Spleen (tissue), 11 donors: ENCODE measurements around the gene STX8. TPM values are rescaled to one million over a fixed set of nuclear protein-coding genes. Genes with fewer than 3 reads are reported as not detected.

ENCODE experiments used
- DNase-seq: peaks from one replicate; pipeline ENCODE4 v3.0.0-alpha.2; 2020
- H3K27ac ChIP-seq, 8 donors: fragments of 200-600 bp; sonication (generic) in 7 of 8; 1 replicate in 4 of 8; 2 replicates in 4 of 8; pipeline versions ENCODE4 v1.5.0 to v1.8.0; 2016 to 2021; ENCODE audit warnings: inconsistent platforms in 4 of 8, mild to moderate bottlenecking in 4 of 8, moderate library complexity in 1 of 8
- H3K27me3 ChIP-seq, 7 donors: fragments of 200-600 bp; sonication (generic) in 6 of 7; replicated peaks in 1 of 7; 1 replicate in 4 of 7; 2 replicates in 3 of 7; pipeline versions ENCODE4 v1.5.0 to v1.8.0; 2016 to 2021; ENCODE audit warnings: inconsistent platforms in 3 of 7, mild to moderate bottlenecking in 1 of 7
- H3K36me3 ChIP-seq, 6 donors: fragments of 200-600 bp; sonication (generic) in 5 of 6; 1 replicate in 4 of 6; 2 replicates in 2 of 6; pipeline versions ENCODE4 v1.5.0 to v1.8.0; 2016 to 2021; ENCODE audit warnings: inconsistent platforms in 2 of 6
- H3K4me1 ChIP-seq, 6 donors: fragments of 200-600 bp; sonication (generic) in 5 of 6; 1 replicate in 3 of 6; 2 replicates in 3 of 6; pipeline versions ENCODE4 v1.5.0 to v1.8.0; 2016 to 2021; ENCODE audit warnings: inconsistent platforms in 3 of 6
- H3K4me3 ChIP-seq, 8 donors: fragments of 200-600 bp; sonication (generic) in 7 of 8; 1 replicate in 4 of 8; 2 replicates in 4 of 8; pipeline versions ENCODE4 v1.5.0 to v1.8.0; 2016 to 2021; ENCODE audit warnings: inconsistent platforms in 4 of 8, mild to moderate bottlenecking in 4 of 8, moderate library complexity in 2 of 8
- H3K9me3 ChIP-seq, 8 donors: fragments of 200-600 bp; sonication (generic) in 7 of 8; 1 replicate in 4 of 8; 2 replicates in 4 of 8; pipeline versions ENCODE4 v1.5.0 to v1.8.0; 2016 to 2021; ENCODE audit warnings: inconsistent platforms in 4 of 8
- POLR2A ChIP-seq, 3 donors: fragments of 450-650 bp; IDR thresholded peaks; one replicate each; pipeline ENCODE4 v1.5.1; 2017; ENCODE audit warnings: antibody characterized with exemption in 3 of 3, mild to moderate bottlenecking in 1 of 3
- POLR2AphosphoS5 ChIP-seq, 3 donors: sonication (generic); formaldehyde crosslinking; IDR thresholded peaks; one replicate each; pipeline ENCODE4 v1.5.1; 2017; ENCODE audit warnings: antibody characterized with exemption in 3 of 3
- WGBS, 5 donors: extraction: QIAGEN DNeasy Blood & Tissue Kit in 3 of 5; methylation state at CpG; one replicate each; pipeline versions ENCODE4 v1.1.5 to v1.1.7; 2013 to 2018; 5-methylcytosine and 5-hydroxymethylcytosine counted together
- intact Hi-C: fragments of 100-400 bp; cut with DNase I; formaldehyde crosslinking; loops from one replicate; pipeline ENCODE4 v1.15.0; 2023; ENCODE audit warnings: low total_unique reads
- polyA plus RNA-seq, 3 donors: library from polyadenylated mRNA; stranded (reverse); fragments of 200-250 nt; gene quantifications; one replicate each; pipeline ENCODE4 v1.2.1, GENCODE V29; 2013
- total RNA-seq, 7 donors: library from RNA; depleted of rRNA in 3 of 7; stranded (reverse); fragments of >200 nt in 3 of 7; fragmentation: NEBNext Ultra II Directional in 4 of 7; extraction: Animal tissue kit (Norgen Biotek cat#: 25700) in 4 of 7; gene quantifications; one replicate each; pipeline versions ENCODE4 v1.1.0 to v1.2.1, GENCODE V29; 2016 to 2021
- TF ChIP-seq, protein P1 (sequence below), 11 experiments: fragments of 200-600 bp in 7 of 11; fragments of 450-650 bp in 4 of 11; sonication (generic) in 4 of 11; IDR thresholded peaks in 8 of 11; conservative IDR thresholded peaks in 3 of 11; 1 replicate in 7 of 11; 2 replicates in 4 of 11; pipeline versions ENCODE4 v1.4.0 to v1.8.0; 2016 to 2021; ENCODE audit warnings: antibody characterized with exemption in 11 of 11, inconsistent platforms in 4 of 11, mild to moderate bottlenecking in 1 of 11
- donor health status: healthy with polysubstance abuse.
- donor health status: DM: no; HTN: no; CAD: no; lungs with moderate emphysema.
- donor health status: DM: no; HTN: no; CAD: no.
- donor health status: Bipolar disorder and iron deficiency.
- donor health status: healthy.
- donor health status: DM: no; HTN: no; CAD: no.
- donor health status: DM: yes; HTN: yes; CAD: no.

Gene STX8
- total and polyA plus RNA-seq, 10 donors: 37.3 to 59.8 (median 48.9) TPM

DNA sequence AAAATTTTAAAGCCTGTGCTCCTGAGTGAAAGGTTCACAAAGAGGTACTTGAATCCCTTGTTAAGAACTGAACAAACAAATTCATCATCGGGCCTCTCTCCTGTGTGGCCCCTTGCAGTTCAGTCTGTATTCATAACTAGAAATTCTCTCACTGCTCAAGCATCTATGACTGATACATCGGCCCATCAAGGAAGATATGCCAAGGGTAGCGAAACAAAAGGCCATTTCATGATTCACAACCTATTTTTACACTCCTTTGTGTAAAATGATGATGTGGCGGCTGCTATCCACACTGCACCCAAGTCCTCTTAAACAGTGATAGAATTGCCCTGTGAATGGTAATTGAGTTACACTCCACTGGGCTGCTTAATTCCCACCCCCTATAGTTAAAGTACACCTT, 204.6 kb downstream of the STX8 start:
- Histone ChIP-seq H3K9me3 (peaks cover 0 to 1% (median under 1%) of the 10 kb centered on the region in 8 donors), H3K27me3 (no peaks in the 10 kb centered on the region), H3K4me1 (peaks cover 0 to 14% (median 2%) of the 10 kb centered on the region in 6 donors), H3K4me3 (no peak overlapping the region), H3K36me3 (peaks cover 0 to 5% (median under 1%) of the 10 kb centered on the region in 6 donors), H3K27ac (no peak overlapping the region)
- 63 to 86% (median 79%) methylated on average over 4 of the region's 4 CpGs for WGBS, 5 donors
- intact Hi-C loops: no loop called here
- TF ChIP-seq POLR2A (IDR thresholded peaks at IDR 0.05) (no peak), POLR2AphosphoS5 (IDR thresholded peaks at IDR 0.05) (no peak)
- TF ChIP-seq, protein P1, sequence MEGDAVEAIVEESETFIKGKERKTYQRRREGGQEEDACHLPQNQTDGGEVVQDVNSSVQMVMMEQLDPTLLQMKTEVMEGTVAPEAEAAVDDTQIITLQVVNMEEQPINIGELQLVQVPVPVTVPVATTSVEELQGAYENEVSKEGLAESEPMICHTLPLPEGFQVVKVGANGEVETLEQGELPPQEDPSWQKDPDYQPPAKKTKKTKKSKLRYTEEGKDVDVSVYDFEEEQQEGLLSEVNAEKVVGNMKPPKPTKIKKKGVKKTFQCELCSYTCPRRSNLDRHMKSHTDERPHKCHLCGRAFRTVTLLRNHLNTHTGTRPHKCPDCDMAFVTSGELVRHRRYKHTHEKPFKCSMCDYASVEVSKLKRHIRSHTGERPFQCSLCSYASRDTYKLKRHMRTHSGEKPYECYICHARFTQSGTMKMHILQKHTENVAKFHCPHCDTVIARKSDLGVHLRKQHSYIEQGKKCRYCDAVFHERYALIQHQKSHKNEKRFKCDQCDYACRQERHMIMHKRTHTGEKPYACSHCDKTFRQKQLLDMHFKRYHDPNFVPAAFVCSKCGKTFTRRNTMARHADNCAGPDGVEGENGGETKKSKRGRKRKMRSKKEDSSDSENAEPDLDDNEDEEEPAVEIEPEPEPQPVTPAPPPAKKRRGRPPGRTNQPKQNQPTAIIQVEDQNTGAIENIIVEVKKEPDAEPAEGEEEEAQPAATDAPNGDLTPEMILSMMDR (IDR thresholded peaks at IDR 0.05 in 8 of 11, conservative IDR thresholded peaks at IDR 0.05 in 3 of 11): no peak
- DNase-seq: no peak

DNA sequence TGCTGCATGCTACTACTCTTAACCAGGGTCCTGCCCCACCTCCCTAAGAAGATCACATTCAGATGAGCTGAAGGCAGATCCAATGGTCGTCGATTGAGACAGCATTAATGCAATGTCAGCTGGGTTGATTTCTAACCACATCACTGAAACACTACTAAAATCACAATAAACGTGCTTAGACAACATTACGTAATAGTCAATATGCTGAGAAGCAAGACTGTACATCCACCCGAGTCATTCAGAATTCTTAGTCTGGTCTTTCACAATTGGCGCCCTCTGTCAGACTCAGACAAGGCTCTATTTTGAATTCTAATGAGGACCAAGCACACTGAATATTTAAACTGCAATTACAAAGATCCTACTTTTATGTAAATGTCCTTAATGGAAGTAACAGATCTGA, 205.2 kb downstream of the STX8 start:
- no peaks in the 10 kb centered on the region for H3K36me3 ChIP-seq
- no peaks in the 10 kb centered on the region for H3K9me3 ChIP-seq
- H3K27ac ChIP-seq: no peak overlapping the region
- no peak overlapping the region for H3K4me3 ChIP-seq
- H3K4me1 ChIP-seq: peaks cover 0 to 14% (median 2%) of the 10 kb centered on the region in 6 donors
- no peak for DNase-seq
- WGBS, 5 donors: 51 to 79% (median 71%) methylated on average over 6 of the region's 6 CpGs
- TF ChIP-seq POLR2A (IDR thresholded peaks at IDR 0.05): no peak
- intact Hi-C loops: no loop called here
- no peaks in the 10 kb centered on the region for H3K27me3 ChIP-seq

DNA sequence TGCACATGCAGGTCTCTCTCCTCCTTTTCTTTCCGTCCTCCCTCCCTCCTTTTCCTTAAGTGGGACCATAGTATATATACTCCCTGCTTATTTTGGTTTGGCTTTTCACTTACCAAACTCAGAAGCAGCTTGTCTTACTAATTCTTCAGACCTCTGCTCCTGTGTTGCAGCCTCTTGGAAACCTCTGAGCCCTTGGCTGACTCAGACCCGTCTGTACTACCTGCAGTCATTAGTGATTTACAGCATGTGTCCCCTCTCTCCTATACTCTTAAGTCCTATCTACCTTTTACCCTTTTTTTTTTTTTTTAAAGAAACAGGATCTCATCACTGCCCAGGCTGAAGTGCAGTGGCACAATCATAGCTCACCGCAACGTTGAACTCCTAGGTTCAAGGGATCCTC, 207.0 kb downstream of the STX8 start:
- no peak for DNase-seq
- H3K9me3 ChIP-seq: no peaks in the 10 kb centered on the region
- no peak for TF ChIP-seq POLR2AphosphoS5 (IDR thresholded peaks at IDR 0.05)
- TF ChIP-seq, protein P1 (IDR thresholded peaks at IDR 0.05 in 8 of 11, conservative IDR thresholded peaks at IDR 0.05 in 3 of 11): no peak
- no peak for TF ChIP-seq POLR2A (IDR thresholded peaks at IDR 0.05)
- intact Hi-C loops: no loop called here
- no peak overlapping the region for H3K4me3 ChIP-seq
- H3K27ac ChIP-seq: no peak overlapping the region
- WGBS, 5 donors: 87 to 94% (median 90%) methylated on average over 4 of the region's 4 CpGs
- H3K27me3 ChIP-seq: no peaks in the 10 kb centered on the region
- no peaks in the 10 kb centered on the region for H3K36me3 ChIP-seq
- H3K4me1 ChIP-seq: peaks cover 0 to 14% (median 2%) of the 10 kb centered on the region in 6 donors

DNA sequence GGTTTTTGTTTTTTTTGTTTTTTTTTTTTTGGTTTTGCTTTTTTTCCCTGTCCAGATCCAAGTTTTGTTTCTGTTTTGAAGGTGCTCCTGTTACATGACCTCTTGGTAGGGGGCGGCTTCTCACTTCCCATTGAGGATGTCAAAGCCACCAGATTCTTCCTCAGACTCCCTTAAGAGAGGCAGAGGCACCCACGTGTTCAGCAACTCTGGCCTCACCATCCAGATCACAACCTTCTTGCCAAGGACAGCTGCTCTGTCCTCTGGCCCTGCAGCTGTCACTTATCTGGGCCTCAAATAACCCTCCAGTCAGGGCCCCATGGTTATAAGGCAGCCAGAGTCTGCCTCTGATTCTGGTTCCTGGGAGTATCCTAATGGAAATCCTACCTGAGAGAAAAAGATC, 208.5 kb downstream of the STX8 start:
- no peak for DNase-seq
- intact Hi-C loops: no loop called here

More for the DNA sequence above, 208.5 kb downstream of the STX8 start:
- Histone ChIP-seq H3K9me3 (no peaks in the 10 kb centered on the region), H3K27ac (no peak overlapping the region), H3K36me3 (no peaks in the 10 kb centered on the region), H3K4me3 (no peak overlapping the region), H3K27me3 (no peaks in the 10 kb centered on the region), H3K4me1 (peaks cover 0 to 14% (median 2%) of the 10 kb centered on the region in 6 donors)
- TF ChIP-seq, protein P1 (IDR thresholded peaks at IDR 0.05 in 8 of 11, conservative IDR thresholded peaks at IDR 0.05 in 3 of 11): no peak
- TF ChIP-seq POLR2AphosphoS5 (IDR thresholded peaks at IDR 0.05) (no peak), POLR2A (IDR thresholded peaks at IDR 0.05) (no peak)
- WGBS, 5 donors: 38 to 62% (median 52%) methylated on average over 2 of the region's 2 CpGs
